Effector memory CD4-positive, alpha-beta T cell (primary cell): ENCODE measurements around the gene ESAM.

ENCODE experiments used
- DNase-seq, 3 donors: peaks; one replicate each; pipeline ENCODE4 v3.0.0-alpha.2; 2020
- H3K27ac ChIP-seq: 2 replicates; pipeline ENCODE4 v1.7.0; 2013; ENCODE audit warnings: mild to moderate bottlenecking, low read length, moderate library complexity; ENCODE audit not compliant: insufficient read depth, poor library complexity, severe bottlenecking
- H3K27me3 ChIP-seq: replicated peaks from 2 replicates; pipeline ENCODE4 v1.7.0; 2013; ENCODE audit warnings: mild to moderate bottlenecking, low read length; ENCODE audit not compliant: insufficient read depth, control insufficient read depth, poor library complexity, severe bottlenecking
- H3K36me3 ChIP-seq: 2 replicates; pipeline ENCODE4 v1.7.0; 2013; ENCODE audit warnings: mild to moderate bottlenecking, low read length, moderate library complexity; ENCODE audit not compliant: control insufficient read depth, insufficient read depth
- H3K4me1 ChIP-seq: 2 replicates; pipeline ENCODE4 v1.7.0; 2013; ENCODE audit warnings: low read length, mild to moderate bottlenecking; ENCODE audit not compliant: control insufficient read depth, insufficient read depth, poor library complexity, severe bottlenecking
- H3K4me3 ChIP-seq: 2 replicates; pipeline ENCODE4 v1.7.0; 2013; ENCODE audit warnings: low read length, low read depth, mild to moderate bottlenecking; ENCODE audit not compliant: insufficient read depth, poor library complexity, severe bottlenecking
- H3K9me3 ChIP-seq: 2 replicates; pipeline ENCODE4 v1.7.0; 2013; ENCODE audit warnings: mild to moderate bottlenecking, low read length, moderate library complexity; ENCODE audit not compliant: control insufficient read depth

The ESAM gene

DNA sequence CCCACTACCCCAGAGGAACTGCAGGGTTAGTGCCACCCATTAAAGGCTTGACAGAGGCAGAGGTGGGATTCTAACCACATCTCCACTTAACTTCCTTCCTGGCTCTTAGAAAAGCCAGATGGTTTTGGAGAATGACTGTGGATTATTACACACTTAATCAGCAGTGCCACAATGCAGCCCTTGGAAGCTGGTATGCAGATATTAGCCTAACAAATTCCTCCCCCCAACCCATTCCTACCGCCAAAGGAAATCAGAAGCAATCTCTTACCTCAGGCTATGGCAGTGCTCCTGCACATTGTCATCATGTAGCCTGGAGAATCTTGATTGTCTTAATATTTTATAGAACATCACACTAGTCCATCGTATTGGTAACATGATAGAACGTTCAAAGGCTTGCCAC is 45.5 kb downstream of the ESAM start:
- H3K36me3 ChIP-seq: no peaks in the 10 kb centered on the region
- H3K4me1 ChIP-seq: peaks cover 11% of the 10 kb centered on the region
- H3K27me3 ChIP-seq: peaks cover 11% of the 10 kb centered on the region
- H3K9me3 ChIP-seq: no peaks in the 10 kb centered on the region
- H3K27ac ChIP-seq: no peak overlapping the region
- no peak overlapping the region for H3K4me3 ChIP-seq
- DNase-seq: no peak

DNA sequence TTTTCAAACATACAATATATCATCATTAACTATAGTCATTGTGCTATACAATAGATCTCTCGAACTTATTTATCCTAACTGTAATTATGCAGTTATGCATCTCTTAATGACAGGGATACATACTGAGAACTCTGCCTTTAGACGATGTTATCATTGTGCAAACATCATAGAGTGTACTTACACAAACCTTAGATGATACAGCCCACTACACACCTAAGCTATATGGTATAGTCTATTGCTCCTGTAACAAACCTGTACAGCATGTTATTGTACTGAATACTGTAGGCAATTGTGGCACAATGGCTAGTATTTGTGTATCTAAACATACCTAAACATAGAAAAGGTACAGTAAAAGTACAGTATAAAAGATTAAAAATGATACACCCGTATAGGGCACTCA is 49.7 kb downstream of the ESAM start:
- H3K4me3 ChIP-seq: no peak overlapping the region
- H3K4me1 ChIP-seq: no peaks in the 10 kb centered on the region
- H3K36me3 ChIP-seq: no peaks in the 10 kb centered on the region
- peaks cover 2% of the 10 kb centered on the region for H3K27me3 ChIP-seq
- H3K27ac ChIP-seq: no peak overlapping the region
- H3K9me3 ChIP-seq: peaks cover 3% of the 10 kb centered on the region
- no peak for DNase-seq

DNA sequence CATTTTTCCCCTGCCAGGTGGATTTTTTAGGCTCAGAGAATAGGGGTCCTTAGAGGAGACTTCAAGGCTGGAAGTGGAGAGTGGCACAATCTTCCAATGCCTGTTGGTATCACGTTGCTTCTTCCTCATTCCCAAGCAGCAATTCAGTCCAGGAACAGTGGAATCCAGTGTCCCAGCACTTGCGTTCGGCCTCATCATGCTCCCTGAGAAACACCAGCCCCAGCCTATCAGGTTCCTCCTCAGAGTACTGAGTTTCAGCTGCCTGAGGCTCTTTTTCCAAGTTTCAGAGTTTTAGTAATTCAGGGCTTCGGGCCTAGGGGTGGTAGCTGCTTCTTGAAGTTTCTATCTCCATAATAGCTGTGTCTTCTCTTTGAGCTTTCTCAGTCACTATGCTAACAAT is 54.3 kb downstream of the ESAM start:
- Histone ChIP-seq H3K36me3 (no peaks in the 10 kb centered on the region), H3K4me3 (no peak overlapping the region), H3K4me1 (no peaks in the 10 kb centered on the region), H3K9me3 (peaks cover 3% of the 10 kb centered on the region), H3K27ac (no peak overlapping the region), H3K27me3 (no peaks in the 10 kb centered on the region)
- no peak for DNase-seq
